GM23338 (cell line): ENCODE measurements around the gene HOXD9.

Experiments
- CREB1 ChIP-seq: fragments of 250-450 bp; sonication (Bioruptor Pico); IDR thresholded peaks from 2 replicates; pipeline ENCODE4 v1.5.0; 2020; ENCODE audit warnings: low read depth, mild to moderate bottlenecking, moderate library complexity
- CTCF ChIP-seq, 2 experiments: fragments of 200-600 bp in 1 of 2; sonication (generic) in 1 of 2; conservative IDR thresholded peaks; 2 replicates each; pipeline versions ENCODE4 v1.5.1 to v1.6.1; 2016 to 2017; ENCODE audit warnings: antibody characterized with exemption in 2 of 2, low read depth in 2 of 2, mild to moderate bottlenecking in 2 of 2, moderate library complexity in 1 of 2
- EZH2 ChIP-seq: fragments of 200-600 bp; sonication (generic); IDR thresholded peaks from one replicate; pipeline ENCODE4 v1.8.0; 2017; ENCODE audit warnings: antibody characterized with exemption, mild to moderate bottlenecking, low read depth; ENCODE audit not compliant: unreplicated experiment
- EZH2phosphoT487 ChIP-seq: fragments of 200-600 bp; sonication (generic); IDR thresholded peaks from one replicate; pipeline ENCODE4 v1.8.1; 2018; ENCODE audit warnings: antibody characterized with exemption; ENCODE audit not compliant: unreplicated experiment
- JUNB ChIP-seq: IDR thresholded peaks from one replicate; pipeline ENCODE4 v1.6.1; 2016; ENCODE audit warnings: antibody characterized with exemption; ENCODE audit not compliant: unreplicated experiment
- POLR2AphosphoS5 ChIP-seq: IDR thresholded peaks from 2 replicates; pipeline ENCODE4 v1.6.1; 2016; ENCODE audit warnings: antibody characterized with exemption, low read depth
- ZNF114 ChIP-seq: fragments of 250-450 bp; sonication (Bioruptor Pico); IDR thresholded peaks from 2 replicates; pipeline ENCODE4 v1.5.0; 2020; ENCODE audit warnings: mild to moderate bottlenecking, moderate library complexity

GRCh38 chr2:176090862-176091261 is 31.7 kb upstream of the HOXD9 start:
- TF ChIP-seq POLR2AphosphoS5 (no peak), CTCF (conservative IDR thresholded peaks at IDR 0.05; ENCODE audit: low read depth in 2 of 2) (no peak), EZH2 (peak; percentile 61), CREB1 (CRISPR knock-in tag) (no peak), EZH2phosphoT487 (no peak), JUNB (no peak), ZNF114 (no peak)
